ENCODE results near the gene ANO8. TPM values are rescaled to one million over a fixed set of nuclear protein-coding genes. Genes with fewer than 3 reads are reported as not detected.

ANO8 gene
- total and polyA plus RNA-seq, 2 donors (not counting 3 experiments of a cell fraction or from before 2014, with no cell fraction given), result 3.5 to 6.8 TPM

DNA sequence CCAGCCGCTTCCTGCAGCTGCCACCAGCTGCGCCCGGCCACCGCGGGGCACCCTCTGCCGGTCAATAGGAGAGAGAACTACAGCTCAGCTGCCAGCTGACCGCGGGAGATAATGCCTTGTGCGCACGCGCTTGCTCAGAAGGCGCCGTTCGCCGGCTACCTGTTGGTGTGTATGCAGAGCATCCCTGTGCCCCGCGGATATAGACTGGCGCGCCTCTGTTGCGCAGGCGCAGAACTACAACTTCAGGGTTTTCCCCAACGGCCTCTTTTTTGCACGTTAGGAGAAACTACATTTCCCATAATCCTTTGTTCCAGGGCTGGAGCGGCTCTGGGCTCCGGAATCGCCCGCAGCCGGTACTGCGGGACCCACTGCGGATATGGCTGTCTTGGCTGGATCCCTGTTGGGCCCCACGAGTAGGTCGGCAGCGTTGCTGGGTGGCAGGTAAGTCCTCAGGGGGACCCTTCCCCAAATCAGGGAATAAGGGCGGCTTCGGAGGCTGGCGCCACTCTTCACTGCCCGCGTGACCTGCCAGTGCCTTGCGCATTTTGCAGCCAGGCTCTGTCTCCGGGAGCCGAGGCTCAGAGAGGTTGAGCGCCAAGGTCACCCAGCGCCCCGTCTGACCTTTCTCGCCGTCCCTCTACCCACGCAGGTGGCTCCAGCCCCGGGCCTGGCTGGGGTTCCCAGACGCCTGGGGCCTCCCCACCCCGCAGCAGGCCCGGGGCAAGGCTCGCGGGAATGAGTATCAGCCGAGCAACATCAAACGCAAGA is 29.0 kb downstream of the ANO8 start, which contains the start of gene MRPL34:
Gene MRPL34, plus strand, starts transcription at position 356 of the 768 bp plus-strand sequence. Its CDS starts 21 bp downstream, at position 377.
- no peaks in the 10 kb centered on the region for H3K27me3 ChIP-seq (ENCODE audit: control insufficient read depth in 2 of 2, insufficient read depth in 2 of 2, low read length in 2 of 2)
- H3K9ac ChIP-seq (replicated peaks; ENCODE audit: extremely low read depth, insufficient read depth, low read length), result peak within 1 kb of the TSS; percentile 67
- TF ChIP-seq EZH2 (IDR thresholded peaks at IDR 0.05; ENCODE audit: borderline replicate concordance, low read depth, low read length, severe bottlenecking), result no peak
- TF ChIP-seq FOS (IDR thresholded peaks at IDR 0.05; ENCODE audit: borderline replicate concordance, insufficient read depth, low read length), result peak; percentile 57
- TF ChIP-seq MYC (IDR thresholded peaks at IDR 0.05; ENCODE audit: low read depth, low read length), result peak; percentile 24
- TF ChIP-seq, protein P1, sequence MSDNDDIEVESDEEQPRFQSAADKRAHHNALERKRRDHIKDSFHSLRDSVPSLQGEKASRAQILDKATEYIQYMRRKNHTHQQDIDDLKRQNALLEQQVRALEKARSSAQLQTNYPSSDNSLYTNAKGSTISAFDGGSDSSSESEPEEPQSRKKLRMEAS (IDR thresholded peaks at IDR 0.05; ENCODE audit: insufficient read depth, insufficient read length), result peak; percentile 35
- no peak for TF ChIP-seq GATA2 (IDR thresholded peaks at IDR 0.05; ENCODE audit: insufficient read depth, insufficient read length, low read depth, low read length)
- TF ChIP-seq, protein P2, sequence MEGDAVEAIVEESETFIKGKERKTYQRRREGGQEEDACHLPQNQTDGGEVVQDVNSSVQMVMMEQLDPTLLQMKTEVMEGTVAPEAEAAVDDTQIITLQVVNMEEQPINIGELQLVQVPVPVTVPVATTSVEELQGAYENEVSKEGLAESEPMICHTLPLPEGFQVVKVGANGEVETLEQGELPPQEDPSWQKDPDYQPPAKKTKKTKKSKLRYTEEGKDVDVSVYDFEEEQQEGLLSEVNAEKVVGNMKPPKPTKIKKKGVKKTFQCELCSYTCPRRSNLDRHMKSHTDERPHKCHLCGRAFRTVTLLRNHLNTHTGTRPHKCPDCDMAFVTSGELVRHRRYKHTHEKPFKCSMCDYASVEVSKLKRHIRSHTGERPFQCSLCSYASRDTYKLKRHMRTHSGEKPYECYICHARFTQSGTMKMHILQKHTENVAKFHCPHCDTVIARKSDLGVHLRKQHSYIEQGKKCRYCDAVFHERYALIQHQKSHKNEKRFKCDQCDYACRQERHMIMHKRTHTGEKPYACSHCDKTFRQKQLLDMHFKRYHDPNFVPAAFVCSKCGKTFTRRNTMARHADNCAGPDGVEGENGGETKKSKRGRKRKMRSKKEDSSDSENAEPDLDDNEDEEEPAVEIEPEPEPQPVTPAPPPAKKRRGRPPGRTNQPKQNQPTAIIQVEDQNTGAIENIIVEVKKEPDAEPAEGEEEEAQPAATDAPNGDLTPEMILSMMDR (IDR thresholded peaks at IDR 0.05; ENCODE audit: extremely low read depth in 1 of 2, insufficient read depth in 1 of 2, low read depth in 1 of 2, low read length in 2 of 2), result peak; percentile 78 to 87
- TF ChIP-seq POLR2A (IDR thresholded peaks at IDR 0.05; ENCODE audit: low read depth, low read length), result peak; percentile 86
- TF ChIP-seq POLR2AphosphoS5 (IDR thresholded peaks at IDR 0.05; ENCODE audit: insufficient read depth, low read depth, low read length), result peak; percentile 91
- TF ChIP-seq JUN (IDR thresholded peaks at IDR 0.05; ENCODE audit: borderline replicate concordance, insufficient read depth, insufficient read length, low read depth), result no peak
- peak within 1 kb of the TSS; percentile 47 for H3K27ac ChIP-seq (ENCODE audit: insufficient read depth, low read depth, low read length)
- H3K4me2 ChIP-seq (ENCODE audit: insufficient read depth, low read length), result peak within 1 kb of the TSS; percentile 81
- H3K9me3 ChIP-seq (replicated peaks; ENCODE audit: control insufficient read depth, insufficient read depth, low read length), result no peaks in the 10 kb centered on the region
- intact Hi-C loops (cut with micrococcal nuclease), result loop anchor here (1.0 kb wide), 1 partner anchor 13 kb away; no protein-coding TSS in a partner anchor
- CTCF ChIA-PET, result interaction anchor here (0.6 to 3.3 kb wide), 15 partner anchors 9 to 114 kb away, joined by 3 to 70 read pairs (median 4); partner anchors contain the start of genes ANO8 and USE1
- peak within 1 kb of the TSS; percentile 88 for H2AFZ ChIP-seq (ENCODE audit: low read depth, low read length)
- no peaks in the 10 kb centered on the region for H3K36me3 ChIP-seq (ENCODE audit: control insufficient read depth in 2 of 2, extremely low read depth in 1 of 2, insufficient read depth in 2 of 2, low read length in 2 of 2)
- H3K4me3 ChIP-seq (replicated peaks in 1 of 3; ENCODE audit: insufficient read depth in 1 of 3, low read depth in 1 of 3, low read length in 3 of 3), result peak within 1 kb of the TSS; percentile 44 to 72 (median 59)
- POLR2A ChIA-PET, result interaction anchor here (0.5 to 1.1 kb wide), 4 partner anchors 13 to 128 kb away, joined by 3 to 8 read pairs (median 4); no protein-coding TSS in a partner anchor
- H3K4me1 ChIP-seq (ENCODE audit: control insufficient read depth, extremely low read depth, insufficient read depth, low read length), result peaks cover 17% of the 10 kb centered on the region
- no TSS peak for BruUV-seq (replicated peaks)
- FAIRE-seq, result peak; percentile 98
- H4K20me1 ChIP-seq (replicated peaks; ENCODE audit: control insufficient read depth, extremely low read depth, insufficient read depth, low read length), result no peaks in the 10 kb centered on the region
- peaks cover 13% of the 10 kb centered on the region for H3K79me2 ChIP-seq (ENCODE audit: control insufficient read depth, insufficient read depth, low read length)
- dilution Hi-C loops (cut with MboI; ENCODE audit: extremely low pct_ligation_motif_present, low sequenced_read_pairs), result no loop called here
- H3K9me1 ChIP-seq (replicated peaks; ENCODE audit: control insufficient read depth, extremely low read depth, insufficient read depth, low read length), result no peaks in the 10 kb centered on the region
- peak; percentile 99 for DNase-seq (ENCODE audit: low read depth, low spot score)

All from endothelial cell of umbilical vein (primary cell).